ENCODE measurements around the gene NAXD. TPM values are rescaled to one million over a fixed set of nuclear protein-coding genes. Genes with fewer than 3 reads are reported as not detected.
"Not testable (repeated sequence)": the region's sequence is repeated elsewhere in the genome, so short reads cannot be mapped to it uniquely, and the experiment has no call there.

Gene NAXD
- total and polyA plus RNA-seq, 10 of the 15 experiments (the other 5 are each of a cell fraction or from before 2014, with no cell fraction given) = 1.5 to 36.2 (median 23.8) TPM

DNA sequence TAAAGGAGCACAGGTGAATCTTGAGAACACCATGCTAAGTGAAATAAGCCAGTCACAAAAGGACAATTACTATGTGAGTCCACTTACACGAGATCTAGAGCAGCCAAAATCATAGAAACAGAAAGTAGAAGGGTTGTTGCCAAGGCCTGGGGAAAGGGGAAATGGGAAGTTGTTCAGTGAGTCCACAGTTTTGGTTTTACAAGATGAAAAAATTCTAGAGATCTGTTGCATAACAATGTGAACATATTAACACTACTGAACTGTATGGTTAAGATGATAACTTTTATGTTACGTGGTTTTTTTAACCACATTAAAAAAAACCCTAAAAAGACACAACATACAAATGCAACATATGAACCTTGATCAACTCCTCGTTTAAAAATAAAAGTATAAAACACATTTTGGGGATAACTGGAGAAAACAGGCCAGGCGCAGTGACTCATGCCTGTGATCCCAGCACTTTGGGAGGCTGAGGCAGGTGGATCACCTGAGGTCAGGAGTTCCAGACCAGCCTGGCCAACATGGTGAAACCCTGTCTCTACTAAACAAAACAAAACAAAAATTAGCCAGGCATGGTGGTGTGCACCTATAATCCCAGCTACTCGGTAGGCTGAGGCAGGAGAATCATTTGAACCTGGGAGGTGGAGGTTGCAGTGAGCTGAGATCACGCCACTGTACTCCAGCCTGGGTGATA, 43.0 kb downstream of the NAXD start:
- Histone ChIP-seq H3K4me2 (ENCODE audit: control insufficient read depth, insufficient read depth) (peak overlapping the region; percentile 67), H3K4me1 (ENCODE audit: control insufficient read depth, insufficient read depth, low read length) (peaks cover 16% of the 10 kb centered on the region), H3K27ac (ENCODE audit: control insufficient read depth, insufficient read depth) (peak overlapping the region; percentile 80), H3K4me3 (peak overlapping the region; percentile 37; the same call in 1 of the 2 replicates), H3K9ac (ENCODE audit: control insufficient read depth, insufficient read depth, low read length) (peak overlapping the region; percentile 13; the same call in 1 of the 2 replicates), H3K36me3 (ENCODE audit: control insufficient read depth in 2 of 2, insufficient read depth in 2 of 2, low read length in 1 of 2) (peaks cover 12 to 14% of the 10 kb centered on the region in 2 experiments; a peak in 3 of 4 replicates)
- RAD21 ChIA-PET (ENCODE audit: unreplicated experiment) = interaction anchor here (1.6 kb wide), 1 partner anchor 18 kb away, joined by 6 read pairs; no protein-coding TSS in a partner anchor
- SMC1A ChIA-PET (ENCODE audit: uncharacterized antibody, unreplicated experiment) = interaction anchor here (0.7 to 1.2 kb wide), 2 partner anchors 18 to 45 kb away, joined by 3 to 4 read pairs; no protein-coding TSS in a partner anchor
- ATAC-seq (peak; percentile 94), DNase-seq (ENCODE audit: low read depth, low spot score) (peak; percentile 79), FAIRE-seq (peak; percentile 88)
- intact Hi-C loops (cut with micrococcal nuclease; ENCODE audit: unreplicated experiment) = loop anchor here (1.0 kb wide), 1 partner anchor 18 kb away; no protein-coding TSS in a partner anchor
- CTCF ChIA-PET = interaction anchor here (0.7 to 1.1 kb wide), 2 partner anchors 14 to 70 kb away, joined by 3 read pairs; no protein-coding TSS in a partner anchor
- in situ Hi-C loops (cut with MboI); H3K9me3 ChIP-seq (replicated peaks; ENCODE audit: control insufficient read depth, insufficient read depth, low read length); H3K27me3 ChIP-seq (replicated peaks in 1 of 2; ENCODE audit: control insufficient read depth in 2 of 2, insufficient read depth in 2 of 2, low read length in 1 of 2); POLR2A ChIA-PET; H4K20me1 ChIP-seq (ENCODE audit: control insufficient read depth, insufficient read depth); BruUV-seq (replicated peaks); H2AFZ ChIP-seq (ENCODE audit: control insufficient read depth, low read depth, low read length); H3K79me2 ChIP-seq (ENCODE audit: control insufficient read depth, insufficient read depth, low read length): not testable (repeated sequence)
- WGBS (ENCODE audit: insufficient coverage, insufficient replicate concordance, low lambda C conversion rate, missing lambda C conversion rate) = 46% methylated on average over 6 of the region's 6 CpGs
- peak; percentile 62 for TF ChIP-seq MTA2 (IDR thresholded peaks at IDR 0.05; ENCODE audit: low read depth)
- peak; percentile 10; the same call in 1 of the 2 replicates for TF ChIP-seq ZNF24 (IDR thresholded peaks at IDR 0.05)
- TF ChIP-seq CREM (IDR thresholded peaks at IDR 0.05; ENCODE audit: low read depth) = 0 out of 2 replicates have a peak, but pooled peaks have one; percentile 23
- 0 out of 2 replicates have a peak, but pooled peaks have one; percentile 5 for TF ChIP-seq RAD51 (IDR thresholded peaks at IDR 0.05)
- peak; percentile 57; the same call in 1 of the 2 replicates for TF ChIP-seq NFIC (IDR thresholded peaks at IDR 0.05; ENCODE audit: low read depth, low read length)
- peak; percentile 89 to 90 for TF ChIP-seq IKZF2 (IDR thresholded peaks at IDR 0.05)
- TF ChIP-seq RUNX3 (IDR thresholded peaks at IDR 0.05; ENCODE audit: low read length) = peak; percentile 82
- TF ChIP-seq FOXK2 (IDR thresholded peaks at IDR 0.05) = peak; percentile 44; the same call in 1 of the 2 replicates
- peak; percentile 37; the same call in 1 of the 2 replicates for TF ChIP-seq DPF2 (IDR thresholded peaks at IDR 0.05)
- TF ChIP-seq, protein P1, sequence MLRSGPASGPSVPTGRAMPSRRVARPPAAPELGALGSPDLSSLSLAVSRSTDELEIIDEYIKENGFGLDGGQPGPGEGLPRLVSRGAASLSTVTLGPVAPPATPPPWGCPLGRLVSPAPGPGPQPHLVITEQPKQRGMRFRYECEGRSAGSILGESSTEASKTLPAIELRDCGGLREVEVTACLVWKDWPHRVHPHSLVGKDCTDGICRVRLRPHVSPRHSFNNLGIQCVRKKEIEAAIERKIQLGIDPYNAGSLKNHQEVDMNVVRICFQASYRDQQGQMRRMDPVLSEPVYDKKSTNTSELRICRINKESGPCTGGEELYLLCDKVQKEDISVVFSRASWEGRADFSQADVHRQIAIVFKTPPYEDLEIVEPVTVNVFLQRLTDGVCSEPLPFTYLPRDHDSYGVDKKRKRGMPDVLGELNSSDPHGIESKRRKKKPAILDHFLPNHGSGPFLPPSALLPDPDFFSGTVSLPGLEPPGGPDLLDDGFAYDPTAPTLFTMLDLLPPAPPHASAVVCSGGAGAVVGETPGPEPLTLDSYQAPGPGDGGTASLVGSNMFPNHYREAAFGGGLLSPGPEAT (IDR thresholded peaks at IDR 0.05; ENCODE audit: low read depth) = peak; percentile 59; the same call in 1 of the 2 replicates
- TF ChIP-seq IKZF1 (conservative IDR thresholded peaks at IDR 0.05) = peak; percentile 73
- TF ChIP-seq TCF7 (IDR thresholded peaks at IDR 0.05; ENCODE audit: borderline replicate concordance) = peak; percentile 52; the same call in 1 of the 2 replicates
- TF ChIP-seq JUNB (IDR thresholded peaks at IDR 0.05) = 0 out of 2 replicates have a peak, but pooled peaks have one; percentile 40
- TF ChIP-seq BHLHE40 (IDR thresholded peaks at IDR 0.05; ENCODE audit: borderline replicate concordance in 1 of 2, low read depth in 2 of 2, low read length in 1 of 2) = peak; percentile 25 to 43; a peak in 2 of 4 replicates
- peak; percentile 57; the same call in 1 of the 2 replicates for TF ChIP-seq NBN (IDR thresholded peaks at IDR 0.05)
- TF ChIP-seq ATF7 (IDR thresholded peaks at IDR 0.05; ENCODE audit: low read depth) = peak; percentile 48
- TF ChIP-seq EP300 (IDR thresholded peaks at IDR 0.05; ENCODE audit: borderline replicate concordance in 1 of 2, control insufficient read depth in 1 of 2, low read depth in 2 of 2, low read length in 2 of 2) = peak in 1 of 2 experiments; percentile 36; a peak in 2 of 4 replicates
- TF ChIP-seq IRF4 (IDR thresholded peaks at IDR 0.05; ENCODE audit: low read depth, low read length) = 0 out of 2 replicates have a peak, but pooled peaks have one; percentile 59
- TF ChIP-seq HDGF (IDR thresholded peaks at IDR 0.05) = 0 out of 2 replicates have a peak, but pooled peaks have one; percentile 19
- TF ChIP-seq BCL11A (IDR thresholded peaks at IDR 0.05; ENCODE audit: low read depth, low read length) = peak; percentile 49; the same call in 1 of the 2 replicates
- TF ChIP-seq MEF2B (IDR thresholded peaks at IDR 0.05; ENCODE audit: partially characterized antibody, poor library complexity, severe bottlenecking) = peak; percentile 34
- TF ChIP-seq, protein P2, sequence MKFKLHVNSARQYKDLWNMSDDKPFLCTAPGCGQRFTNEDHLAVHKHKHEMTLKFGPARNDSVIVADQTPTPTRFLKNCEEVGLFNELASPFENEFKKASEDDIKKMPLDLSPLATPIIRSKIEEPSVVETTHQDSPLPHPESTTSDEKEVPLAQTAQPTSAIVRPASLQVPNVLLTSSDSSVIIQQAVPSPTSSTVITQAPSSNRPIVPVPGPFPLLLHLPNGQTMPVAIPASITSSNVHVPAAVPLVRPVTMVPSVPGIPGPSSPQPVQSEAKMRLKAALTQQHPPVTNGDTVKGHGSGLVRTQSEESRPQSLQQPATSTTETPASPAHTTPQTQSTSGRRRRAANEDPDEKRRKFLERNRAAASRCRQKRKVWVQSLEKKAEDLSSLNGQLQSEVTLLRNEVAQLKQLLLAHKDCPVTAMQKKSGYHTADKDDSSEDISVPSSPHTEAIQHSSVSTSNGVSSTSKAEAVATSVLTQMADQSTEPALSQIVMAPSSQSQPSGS (IDR thresholded peaks at IDR 0.05; ENCODE audit: low read length) = peak; percentile 65
- TF ChIP-seq CBX5 (IDR thresholded peaks at IDR 0.05; ENCODE audit: low read depth) = 0 out of 2 replicates have a peak, but pooled peaks have one; percentile 68
